Urothelium cell line (cell line): ENCODE data around the gene UBE2Q1.

Experiments
- DNase-seq: peaks from one replicate; pipeline ENCODE4 v3.0.0; 2011; ENCODE audit warnings: low spot score, mixed read lengths
- FAIRE-seq: peaks from 2 replicates; lab custom pipeline; 2011; peaks lifted over from hg19 to GRCh38; lab: Jason Lieb, UNC

Gene UBE2Q1

GRCh38 chr1:154514066-154514553, 44.4 kb downstream of the UBE2Q1 start:
- FAIRE-seq = no peak
- DNase-seq = no peak

- DNase-seq = no peak
Measured at GRCh38 chr1:154512760-154513159, 45.7 kb downstream of the UBE2Q1 start.

GRCh38 chr1:154503898-154504297, 54.6 kb downstream of the UBE2Q1 start:
- FAIRE-seq = no peak

More at GRCh38 chr1:154512760-154513159, 45.7 kb downstream of the UBE2Q1 start:
- no peak for FAIRE-seq

GRCh38 chr1:154502744-154503115, 55.7 kb downstream of the UBE2Q1 start:
- FAIRE-seq (no peak), DNase-seq (no peak)

More at GRCh38 chr1:154503898-154504297, 54.6 kb downstream of the UBE2Q1 start:
- DNase-seq = no peak

- FAIRE-seq = no peak
- DNase-seq = no peak
Measured at GRCh38 chr1:154502066-154502743, 56.3 kb downstream of the UBE2Q1 start, which contains the start of the genes SHE and TDRD10. TSS of gene SHE (minus strand) at chr1:154502412. CDS start at chr1:154502026, 386 bp downstream. TSS of gene TDRD10 (plus strand) at chr1:154502219. CDS start at chr1:154506904, 4,685 bp downstream.

GRCh38 chr1:154501423-154502065, 56.9 kb downstream of the UBE2Q1 start:
- no peak for DNase-seq
- FAIRE-seq = no peak

GRCh38 chr1:154500533-154500932, 57.9 kb downstream of the UBE2Q1 start:
- FAIRE-seq (no peak), DNase-seq (no peak)

- no peak for DNase-seq
- no peak for FAIRE-seq
Measured at GRCh38 chr1:154499446-154499845, 59.0 kb downstream of the UBE2Q1 start.
